ENCODE measurements around the gene NLRP6.
A peak's percentile ranks its signal among the peaks of the same experiment; 100 is the strongest.
"Not testable (repeated sequence)": the region's sequence is repeated elsewhere in the genome, so short reads cannot be mapped to it uniquely, and the experiment has no call there.

NLRP6 gene

GRCh38 chr11:256952-257737 lies 21.1 kb upstream of the NLRP6 start:
- DNase-seq = no peak

- no peak for DNase-seq
These were observed 20.3 kb upstream of the NLRP6 start for GRCh38 chr11:257766-258493.

- DNase-seq = no peak
These were observed 18.8 kb upstream of the NLRP6 start for GRCh38 chr11:259413-259812.

GRCh38 chr11:261624-262023 lies 16.6 kb upstream of the NLRP6 start:
- DNase-seq = no peak

GRCh38 chr11:266676-267439 lies 11.3 kb upstream of the NLRP6 start:
- DNase-seq = no peak

DNA sequence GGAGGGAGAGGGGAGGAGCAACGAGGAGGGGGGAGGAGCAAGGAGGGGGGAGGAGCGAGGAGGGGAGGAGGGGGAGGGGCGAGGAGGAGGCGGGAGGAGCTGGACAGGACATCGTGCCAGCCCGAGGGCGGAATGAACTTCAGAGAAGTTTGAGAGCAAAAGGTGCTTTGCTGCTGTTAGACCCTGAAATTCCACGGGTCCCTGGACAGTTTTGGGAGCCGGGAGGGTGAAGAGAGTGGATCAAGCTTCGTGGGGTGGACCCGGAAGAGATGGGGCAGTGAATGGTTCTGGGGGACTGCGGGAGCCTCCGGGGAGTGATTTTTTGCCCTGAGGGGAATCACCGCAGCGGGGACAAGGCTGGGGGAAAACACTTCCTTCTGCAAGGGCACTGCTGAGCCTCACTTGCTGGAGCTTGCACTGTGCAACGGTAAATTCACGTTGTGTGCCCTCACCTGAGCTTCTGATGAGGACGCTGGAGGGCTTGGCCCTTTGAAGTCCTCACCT lies 10.7 kb upstream of the NLRP6 start:
- DNase-seq = no peak

DNA sequence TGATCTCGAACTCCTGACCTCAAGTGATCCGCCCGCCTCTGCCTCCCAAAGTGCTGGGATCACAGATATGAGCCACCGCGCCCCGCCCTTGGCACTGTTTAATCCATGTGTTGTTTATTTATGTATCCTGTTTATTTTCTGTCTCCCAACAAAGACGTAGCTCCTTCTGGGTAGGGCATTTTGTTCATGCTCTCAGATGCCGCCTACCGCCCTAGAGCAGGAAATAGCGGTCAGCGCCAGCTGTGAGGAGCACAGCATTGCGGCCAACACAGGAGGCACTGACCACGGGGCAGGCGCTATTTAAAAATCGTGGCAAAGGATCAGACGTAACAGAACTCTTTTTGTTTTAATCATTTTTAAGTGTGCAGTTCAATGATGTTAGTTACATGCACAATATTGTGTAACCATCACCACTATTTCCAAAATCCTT lies 9.5 kb upstream of the NLRP6 start:
- not testable (repeated sequence) for DNase-seq

- DNase-seq = no peak
These were observed 8.9 kb upstream of the NLRP6 start for GRCh38 chr11:269146-269890.

GRCh38 chr11:270451-271318 lies 7.5 kb upstream of the NLRP6 start:
- DNase-seq = no peak

DNA sequence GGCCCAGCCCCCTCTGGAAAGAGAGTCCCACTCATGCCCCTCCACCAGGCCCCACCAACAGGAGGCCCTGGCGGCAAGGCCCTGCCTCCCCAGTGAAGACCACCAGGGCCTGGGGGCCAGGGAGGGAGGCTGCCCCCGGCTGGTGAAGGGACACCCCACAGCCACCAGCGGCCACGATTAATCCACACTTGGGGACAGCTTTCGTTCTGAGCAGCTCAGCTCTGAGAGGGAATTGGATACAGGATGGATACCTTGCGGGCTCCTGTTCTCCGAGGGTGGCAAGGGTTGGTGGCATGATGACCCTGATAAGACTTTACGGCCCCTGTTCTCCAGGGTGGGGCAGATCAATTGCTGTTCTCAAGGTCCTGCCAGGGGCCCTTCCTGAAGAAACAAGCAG lies 6.9 kb upstream of the NLRP6 start:
- DNase-seq = no peak

DNA sequence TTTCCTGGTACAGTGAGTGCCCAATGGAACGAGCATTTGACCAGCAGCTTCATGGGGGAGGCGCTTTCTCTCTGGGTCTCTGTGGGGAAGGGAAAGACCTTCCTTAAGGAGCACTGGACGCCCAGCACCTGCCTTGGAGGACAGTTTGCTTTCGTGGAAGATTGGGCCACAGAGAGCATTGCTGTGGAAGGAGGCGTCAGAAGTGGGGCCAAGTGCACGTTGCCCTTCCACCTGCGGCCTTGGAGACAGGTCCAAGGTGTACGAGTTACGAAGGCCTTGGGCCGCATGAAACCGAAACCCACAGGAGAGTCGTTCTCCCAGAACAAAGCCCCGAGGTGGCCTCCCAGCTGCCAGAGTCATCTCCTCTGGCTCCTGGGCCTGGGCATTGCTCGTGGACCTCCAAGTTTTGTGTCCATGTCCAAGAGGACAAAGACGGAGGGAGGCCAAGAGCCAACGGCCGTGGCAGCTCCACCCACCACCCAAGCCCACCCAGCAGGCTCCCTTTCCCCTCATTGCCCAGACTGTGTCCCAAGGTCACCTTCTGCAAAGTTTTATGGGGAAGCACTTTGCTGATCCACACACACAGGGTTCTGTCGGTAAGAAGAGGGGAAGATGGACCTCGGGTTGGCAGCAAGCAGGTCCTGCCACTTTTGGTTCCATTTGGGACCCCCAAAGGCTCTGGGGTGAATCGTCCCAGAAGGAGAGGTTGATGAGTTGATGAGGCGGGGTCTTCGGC lies 5.8 kb upstream of the NLRP6 start:
- no peak for DNase-seq

- DNase-seq = no peak
These were observed 5.3 kb upstream of the NLRP6 start for GRCh38 chr11:272931-273198.

- no peak for DNase-seq
These were observed 2.0 kb upstream of the NLRP6 start for GRCh38 chr11:276219-276618.

DNA sequence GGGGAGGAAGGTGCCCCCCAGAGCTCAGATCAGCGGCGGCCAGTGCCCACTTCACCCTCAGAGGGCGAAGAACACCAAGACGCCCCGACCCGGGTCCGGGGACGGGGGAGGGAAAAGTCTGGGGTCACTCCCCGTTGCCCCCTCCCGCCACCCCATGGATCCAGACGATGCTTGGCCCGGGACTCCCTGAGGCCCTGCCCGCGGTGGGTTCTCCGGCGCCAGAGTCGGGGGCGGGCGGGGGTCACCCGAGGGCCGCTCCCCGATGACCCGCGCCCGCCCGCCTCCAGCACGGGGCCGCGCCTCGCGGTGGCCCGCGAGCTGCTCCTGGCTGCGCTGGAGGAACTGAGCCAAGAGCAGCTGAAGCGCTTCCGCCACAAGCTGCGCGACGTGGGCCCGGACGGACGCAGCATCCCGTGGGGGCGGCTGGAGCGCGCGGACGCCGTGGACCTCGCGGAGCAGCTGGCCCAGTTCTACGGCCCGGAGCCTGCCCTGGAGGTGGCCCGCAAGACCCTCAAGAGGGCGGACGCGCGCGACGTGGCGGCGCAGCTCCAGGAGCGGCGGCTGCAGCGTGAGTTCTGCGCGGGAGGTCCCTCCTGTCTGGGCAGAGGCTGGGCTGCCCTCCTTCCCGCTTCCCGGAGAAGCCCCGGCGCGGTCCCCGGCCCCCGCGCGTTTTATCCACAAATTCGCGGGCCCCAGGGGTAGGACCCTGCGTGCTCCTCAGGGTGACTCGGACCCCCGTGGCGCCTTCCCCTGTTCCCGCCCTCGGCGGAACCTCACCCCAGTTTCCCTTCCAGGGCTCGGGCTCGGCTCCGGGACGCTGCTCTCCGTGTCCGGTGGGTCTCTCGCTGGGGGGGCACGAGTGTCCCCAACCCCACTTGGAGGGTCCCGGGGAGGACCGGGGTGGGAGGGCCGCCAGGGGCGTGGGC lies 1.1 kb downstream of the NLRP6 start:
- DNase-seq = no peak

DNA sequence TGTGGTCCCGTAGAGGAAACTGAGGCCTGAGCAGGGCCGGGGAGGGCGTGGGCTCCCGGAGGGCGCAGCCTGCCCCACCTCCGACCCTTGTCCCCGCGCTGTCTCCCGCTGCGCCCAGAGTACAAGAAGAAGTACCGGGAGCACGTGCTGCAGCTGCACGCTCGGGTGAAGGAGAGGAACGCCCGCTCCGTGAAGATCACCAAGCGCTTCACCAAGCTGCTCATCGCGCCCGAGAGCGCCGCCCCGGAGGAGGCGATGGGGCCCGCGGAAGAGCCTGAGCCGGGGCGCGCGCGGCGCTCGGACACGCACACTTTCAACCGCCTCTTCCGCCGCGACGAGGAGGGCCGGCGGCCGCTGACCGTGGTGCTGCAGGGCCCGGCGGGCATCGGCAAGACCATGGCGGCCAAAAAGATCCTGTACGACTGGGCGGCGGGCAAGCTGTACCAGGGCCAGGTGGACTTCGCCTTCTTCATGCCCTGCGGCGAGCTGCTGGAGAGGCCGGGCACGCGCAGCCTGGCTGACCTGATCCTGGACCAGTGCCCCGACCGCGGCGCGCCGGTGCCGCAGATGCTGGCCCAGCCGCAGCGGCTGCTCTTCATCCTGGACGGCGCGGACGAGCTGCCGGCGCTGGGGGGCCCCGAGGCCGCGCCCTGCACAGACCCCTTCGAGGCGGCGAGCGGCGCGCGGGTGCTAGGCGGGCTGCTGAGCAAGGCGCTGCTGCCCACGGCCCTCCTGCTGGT lies 1.9 kb downstream of the NLRP6 start:
- peak; percentile 26 for DNase-seq

GRCh38 chr11:280706-281485 lies 2.7 kb downstream of the NLRP6 start:
- DNase-seq = no peak

DNA sequence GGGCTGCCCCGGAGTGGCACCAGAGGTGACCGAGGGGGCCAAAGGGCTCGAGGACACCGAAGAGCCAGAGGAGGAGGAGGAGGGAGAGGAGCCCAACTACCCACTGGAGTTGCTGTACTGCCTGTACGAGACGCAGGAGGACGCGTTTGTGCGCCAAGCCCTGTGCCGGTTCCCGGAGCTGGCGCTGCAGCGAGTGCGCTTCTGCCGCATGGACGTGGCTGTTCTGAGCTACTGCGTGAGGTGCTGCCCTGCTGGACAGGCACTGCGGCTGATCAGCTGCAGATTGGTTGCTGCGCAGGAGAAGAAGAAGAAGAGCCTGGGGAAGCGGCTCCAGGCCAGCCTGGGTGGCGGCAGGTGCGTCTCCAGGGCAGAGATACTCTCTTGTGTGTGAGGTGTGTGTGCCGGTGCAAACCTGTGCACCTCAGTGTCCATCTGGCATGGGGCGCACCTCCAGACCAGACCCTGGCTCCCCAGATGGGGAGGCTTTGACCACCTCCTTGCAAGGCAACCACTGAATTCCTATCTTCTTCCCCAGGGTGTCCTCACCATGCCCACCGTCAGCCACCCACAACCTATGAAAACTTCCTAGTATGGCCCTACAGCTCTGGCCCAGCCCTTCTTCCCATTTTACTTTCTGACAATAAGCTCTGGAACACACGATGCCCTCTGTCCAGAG lies 3.4 kb downstream of the NLRP6 start:
- DNase-seq = no peak

- DNase-seq = no peak
These were observed 4.0 kb downstream of the NLRP6 start for GRCh38 chr11:282171-282570.
